Activated CD8-positive, alpha-beta T cell treated with anti-CD3 and anti-CD28 coated beads, Interleukin-2, amount 10 ng/mL, durations not matched to agents 7 days and 5 days (primary cell): Measurements from ENCODE around the gene ASMT. TPM values are rescaled to one million over a fixed set of nuclear protein-coding genes. Genes with fewer than 3 reads are reported as not detected.

Experiments used
- ATAC-seq: fragments of 150-1000 bp; cut with Tn5 transposase; one replicate; pipeline ENCODE4 v1.10.0; 2021; ENCODE audit warnings: moderate library complexity
- CTCF ChIA-PET: fragments of 350-600 bp; sonication (Branson Sonifier 250); formaldehyde crosslinking; loops from one replicate; lab custom pipeline; 2021; ENCODE audit warnings: antibody characterized with exemption; lab: Charles Lee
- POLR2A ChIA-PET: fragments of 350-600 bp; sonication (Branson Sonifier 250); formaldehyde crosslinking; loops from one replicate; lab custom pipeline; 2021; ENCODE audit warnings: antibody characterized with exemption; lab: Charles Lee
- DNase-seq: peaks from one replicate; pipeline ENCODE4 v3.0.0-alpha.2; 2020
- H3K27ac Mint-ChIP-seq: one replicate; pipeline ENCODE4 v1.8.0; 2021; ENCODE audit warnings: mild to moderate bottlenecking, mixed read lengths
- H3K27me3 Mint-ChIP-seq: one replicate; pipeline ENCODE4 v1.8.0; 2021; ENCODE audit warnings: low read depth, mixed read lengths
- H3K36me3 Mint-ChIP-seq: one replicate; pipeline ENCODE4 v1.8.0; 2021; ENCODE audit warnings: low read depth, mixed read lengths
- H3K4me1 Mint-ChIP-seq: one replicate; pipeline ENCODE4 v1.8.0; 2021; ENCODE audit warnings: low read depth, mixed read lengths
- H3K4me3 Mint-ChIP-seq: one replicate; pipeline ENCODE4 v1.8.0; 2021; ENCODE audit warnings: mild to moderate bottlenecking, mixed read lengths
- H3K9me3 Mint-ChIP-seq: one replicate; pipeline ENCODE4 v1.8.0; 2022; ENCODE audit warnings: mixed read lengths; ENCODE audit not compliant: insufficient read depth
- total RNA-seq, 2 experiments: library from RNA; stranded (reverse); gene quantifications; one replicate each; pipeline ENCODE4 v1.2.3, GENCODE V29; 2021

Gene ASMT
- total RNA-seq, 2 experiments from 2014 or later: 0.29 TPM; not detected in 1

DNA sequence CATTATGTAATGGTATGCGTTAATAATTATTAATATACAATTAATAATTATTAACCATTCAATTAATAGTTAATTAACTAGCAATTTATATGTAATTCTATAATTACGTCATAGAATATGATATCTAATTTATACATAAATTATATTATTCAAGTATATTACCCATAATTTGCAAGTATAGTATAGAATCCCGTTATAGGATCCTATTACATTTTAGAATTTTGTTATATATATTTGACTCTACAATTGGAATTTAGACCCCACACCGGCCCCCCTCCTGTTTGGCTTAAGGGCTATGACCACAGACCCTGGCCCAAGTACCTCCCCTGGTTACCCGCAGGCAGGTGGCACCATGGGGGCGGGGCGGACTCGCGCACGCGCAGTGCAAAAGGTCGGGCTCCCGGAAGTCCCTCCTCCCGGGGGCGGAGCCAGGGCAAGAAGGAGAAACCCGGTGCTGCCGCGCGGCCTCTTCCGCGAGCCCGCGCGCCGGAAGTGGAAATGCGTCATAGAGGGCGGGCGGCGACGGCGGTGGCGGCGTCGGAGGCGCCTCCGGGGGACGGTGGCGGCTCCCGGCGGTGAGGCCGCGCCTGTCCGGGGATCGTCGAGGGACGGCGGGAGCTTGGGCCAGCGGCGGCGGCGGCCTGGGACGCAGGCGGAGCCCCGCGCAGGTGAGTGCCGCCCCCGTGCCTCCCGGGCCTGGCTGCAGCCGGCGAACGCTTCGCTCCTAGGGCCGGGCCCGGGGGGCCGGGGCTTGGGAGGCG lies 23.6 kb upstream of the ASMT start, which contains the start of gene AKAP17A:
TSS of gene AKAP17A (plus strand) at position 503 of the 761 bp plus-strand sequence. CDS start 1,859 bp downstream, outside the sequence.
- peak; percentile 97 for DNase-seq
- H3K4me3 Mint-ChIP-seq: peak within 1 kb of the TSS; percentile 91
- POLR2A ChIA-PET: no interaction called here
- H3K27ac Mint-ChIP-seq: peak within 1 kb of the TSS; percentile 95
- CTCF ChIA-PET: no interaction called here
- no peaks in the 10 kb centered on the region for H3K27me3 Mint-ChIP-seq
- ATAC-seq: peak; percentile 86
- H3K4me1 Mint-ChIP-seq: peaks cover 42% of the 10 kb centered on the region
- H3K36me3 Mint-ChIP-seq: peaks cover 33% of the 10 kb centered on the region
- no peaks in the 10 kb centered on the region for H3K9me3 Mint-ChIP-seq

DNA sequence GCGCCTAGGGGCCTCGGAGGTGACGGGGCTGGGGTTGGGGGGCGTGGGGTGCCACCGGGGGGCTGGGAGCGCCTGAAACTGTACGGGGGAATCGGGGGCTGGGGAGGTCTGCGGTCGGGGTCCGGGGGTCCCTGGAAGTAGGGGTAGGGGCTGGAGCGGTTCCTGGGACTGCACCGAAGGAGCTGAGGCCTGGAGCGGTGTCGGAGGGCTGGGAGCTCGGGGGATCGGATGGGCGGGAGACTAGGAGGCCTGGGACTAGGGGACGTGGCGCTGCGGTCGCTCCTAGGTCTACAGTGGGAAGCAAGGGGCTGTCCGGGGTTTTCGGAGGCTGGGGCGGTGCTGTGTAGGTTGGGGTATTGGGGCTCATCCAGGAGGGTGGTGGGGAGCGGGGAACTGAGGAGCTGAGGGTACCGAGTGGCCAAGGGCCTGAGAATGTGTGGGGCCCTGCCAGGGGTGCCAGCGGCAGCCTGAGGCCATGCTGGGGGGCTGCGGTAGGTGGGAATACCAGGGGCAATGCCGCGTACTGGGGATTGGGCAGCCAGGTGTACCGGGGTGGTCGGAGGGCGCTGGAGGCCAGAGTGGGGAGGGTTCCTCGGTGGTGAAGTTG lies 22.9 kb upstream of the ASMT start:
- ChIA-PET POLR2A (no interaction called here), CTCF (no interaction called here)
- H3K27me3 Mint-ChIP-seq: no peaks in the 10 kb centered on the region
- H3K36me3 Mint-ChIP-seq: peaks cover 37% of the 10 kb centered on the region
- peak overlapping the region; percentile 95 for H3K27ac Mint-ChIP-seq
- DNase-seq (no peak), ATAC-seq (peak; percentile 40)
- peaks cover 41% of the 10 kb centered on the region for H3K4me1 Mint-ChIP-seq
- H3K4me3 Mint-ChIP-seq: peak overlapping the region; percentile 91
- no peaks in the 10 kb centered on the region for H3K9me3 Mint-ChIP-seq

- ATAC-seq (peak; percentile 24), DNase-seq (peak; percentile 49)
- Mint-ChIP-seq H3K27ac (peak overlapping the region; percentile 95), H3K27me3 (no peaks in the 10 kb centered on the region), H3K36me3 (peaks cover 43% of the 10 kb centered on the region), H3K4me3 (peak overlapping the region; percentile 91), H3K9me3 (no peaks in the 10 kb centered on the region), H3K4me1 (peaks cover 41% of the 10 kb centered on the region)
- CTCF ChIA-PET: no interaction called here
- POLR2A ChIA-PET: no interaction called here
Measured at GRCh38 chrX:1592470-1593142, 22.3 kb upstream of the ASMT start.

GRCh38 chrX:1593286-1594271 lies 21.3 kb upstream of the ASMT start:
- ATAC-seq: no peak
- Mint-ChIP-seq H3K36me3 (peaks cover 53% of the 10 kb centered on the region), H3K4me3 (peak overlapping the region; percentile 91), H3K27me3 (no peaks in the 10 kb centered on the region), H3K4me1 (peaks cover 42% of the 10 kb centered on the region), H3K9me3 (no peaks in the 10 kb centered on the region), H3K27ac (peak overlapping the region; percentile 95)
- DNase-seq: no peak
- ChIA-PET POLR2A (no interaction called here), CTCF (no interaction called here)

- peaks cover 34% of the 10 kb centered on the region for H3K4me1 Mint-ChIP-seq
- ChIA-PET POLR2A (no interaction called here), CTCF (no interaction called here)
- ATAC-seq (no peak), DNase-seq (no peak)
- no peak overlapping the region for H3K4me3 Mint-ChIP-seq
- H3K9me3 Mint-ChIP-seq: no peaks in the 10 kb centered on the region
- no peaks in the 10 kb centered on the region for H3K27me3 Mint-ChIP-seq
- H3K36me3 Mint-ChIP-seq: peaks cover 70% of the 10 kb centered on the region
- H3K27ac Mint-ChIP-seq: no peak overlapping the region
Measured at GRCh38 chrX:1595711-1596060, 19.2 kb upstream of the ASMT start.

- ATAC-seq: no peak
- no peak overlapping the region for H3K4me3 Mint-ChIP-seq
- no peak for DNase-seq
- no peaks in the 10 kb centered on the region for H3K27me3 Mint-ChIP-seq
- H3K9me3 Mint-ChIP-seq: no peaks in the 10 kb centered on the region
- peaks cover 77% of the 10 kb centered on the region for H3K36me3 Mint-ChIP-seq
- H3K4me1 Mint-ChIP-seq: peaks cover 32% of the 10 kb centered on the region
- H3K27ac Mint-ChIP-seq: no peak overlapping the region
- POLR2A ChIA-PET: no interaction called here
- CTCF ChIA-PET: no interaction called here
Measured at GRCh38 chrX:1596676-1597344, 18.0 kb upstream of the ASMT start.

DNA sequence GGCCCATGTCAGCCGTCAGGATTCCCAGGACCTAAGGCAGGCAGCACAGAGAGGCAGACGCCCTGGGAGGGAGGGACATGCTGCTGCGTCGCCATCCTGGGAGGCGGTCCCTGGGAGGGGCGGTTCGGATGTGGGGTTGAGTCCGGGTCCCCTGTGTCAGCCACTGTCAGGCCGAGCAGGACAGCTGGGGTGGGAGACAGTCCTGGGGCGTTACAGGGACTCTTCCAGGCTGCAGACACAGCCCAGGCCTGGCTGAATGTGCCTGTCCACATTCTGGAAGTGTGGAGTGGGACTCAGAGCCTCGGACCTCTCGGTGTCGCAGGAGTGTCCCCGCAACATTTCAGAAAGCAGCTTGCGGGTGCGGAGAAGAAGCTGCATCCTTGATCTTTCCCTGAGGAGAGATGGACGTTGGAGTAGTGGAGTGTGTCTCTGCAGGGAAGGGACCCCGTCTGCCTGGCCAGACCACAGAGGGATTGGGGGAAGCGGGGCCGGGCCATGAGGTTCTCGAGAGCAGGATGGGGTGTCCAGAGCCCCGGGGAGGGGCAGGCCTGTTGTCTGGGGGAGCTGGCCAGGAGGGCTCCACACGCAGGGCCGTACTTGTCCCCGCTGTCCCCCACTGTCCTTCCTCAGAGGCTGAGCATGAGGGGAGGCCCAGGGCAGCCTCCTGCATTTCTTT lies 17.4 kb upstream of the ASMT start:
- ChIA-PET CTCF (no interaction called here), POLR2A (no interaction called here)
- Mint-ChIP-seq H3K9me3 (no peaks in the 10 kb centered on the region), H3K4me1 (peaks cover 32% of the 10 kb centered on the region), H3K4me3 (no peak overlapping the region), H3K36me3 (peaks cover 83% of the 10 kb centered on the region), H3K27ac (no peak overlapping the region), H3K27me3 (no peaks in the 10 kb centered on the region)
- ATAC-seq (no peak), DNase-seq (no peak)

DNA sequence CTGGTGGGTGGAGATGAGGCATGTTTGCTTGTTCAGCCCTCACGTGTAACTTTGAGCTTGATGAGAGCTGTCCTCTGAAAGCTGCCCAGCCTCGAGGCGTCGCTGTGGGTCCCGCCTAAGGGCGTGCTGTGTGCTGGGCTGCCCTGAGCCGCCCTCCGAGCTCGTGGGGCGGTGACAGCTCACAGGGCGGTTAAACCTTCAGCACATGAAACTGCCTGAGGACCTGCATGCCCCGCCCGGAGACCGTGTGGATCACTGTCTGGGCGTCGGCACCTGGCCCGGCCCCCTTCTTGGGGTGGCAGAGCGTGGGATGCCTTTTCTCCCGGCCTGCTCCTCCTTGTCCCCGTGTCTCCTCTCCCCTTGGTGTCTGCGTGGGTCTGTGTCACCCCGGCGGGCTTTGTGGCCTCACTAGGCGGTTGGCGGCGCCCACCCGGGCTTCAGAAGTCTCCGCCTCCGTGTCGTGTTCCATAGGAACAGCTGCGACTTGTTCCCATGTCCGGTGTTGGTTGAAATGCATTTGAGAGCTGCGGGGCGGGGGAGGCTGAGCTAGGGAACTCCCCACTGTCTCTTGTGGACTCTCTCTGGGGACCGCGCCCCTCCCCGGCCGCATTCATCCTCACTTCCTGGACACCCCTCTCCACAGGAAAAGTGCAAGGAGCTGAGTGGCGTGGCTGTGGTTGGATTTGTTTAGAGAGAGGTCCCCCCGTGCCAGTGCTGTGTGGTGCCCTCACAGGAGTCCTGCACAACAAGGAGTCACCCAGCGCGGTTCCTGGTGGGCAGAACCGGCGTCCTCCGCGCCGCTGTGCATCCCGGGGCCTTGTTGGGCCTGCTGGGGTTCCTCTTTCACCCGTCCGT lies 16.6 kb upstream of the ASMT start:
- POLR2A ChIA-PET: no interaction called here
- Mint-ChIP-seq H3K4me1 (peaks cover 26% of the 10 kb centered on the region), H3K4me3 (no peak overlapping the region), H3K27me3 (no peaks in the 10 kb centered on the region), H3K9me3 (no peaks in the 10 kb centered on the region), H3K27ac (no peak overlapping the region), H3K36me3 (peaks cover 80% of the 10 kb centered on the region)
- CTCF ChIA-PET: no interaction called here
- ATAC-seq: no peak
- no peak for DNase-seq

DNA sequence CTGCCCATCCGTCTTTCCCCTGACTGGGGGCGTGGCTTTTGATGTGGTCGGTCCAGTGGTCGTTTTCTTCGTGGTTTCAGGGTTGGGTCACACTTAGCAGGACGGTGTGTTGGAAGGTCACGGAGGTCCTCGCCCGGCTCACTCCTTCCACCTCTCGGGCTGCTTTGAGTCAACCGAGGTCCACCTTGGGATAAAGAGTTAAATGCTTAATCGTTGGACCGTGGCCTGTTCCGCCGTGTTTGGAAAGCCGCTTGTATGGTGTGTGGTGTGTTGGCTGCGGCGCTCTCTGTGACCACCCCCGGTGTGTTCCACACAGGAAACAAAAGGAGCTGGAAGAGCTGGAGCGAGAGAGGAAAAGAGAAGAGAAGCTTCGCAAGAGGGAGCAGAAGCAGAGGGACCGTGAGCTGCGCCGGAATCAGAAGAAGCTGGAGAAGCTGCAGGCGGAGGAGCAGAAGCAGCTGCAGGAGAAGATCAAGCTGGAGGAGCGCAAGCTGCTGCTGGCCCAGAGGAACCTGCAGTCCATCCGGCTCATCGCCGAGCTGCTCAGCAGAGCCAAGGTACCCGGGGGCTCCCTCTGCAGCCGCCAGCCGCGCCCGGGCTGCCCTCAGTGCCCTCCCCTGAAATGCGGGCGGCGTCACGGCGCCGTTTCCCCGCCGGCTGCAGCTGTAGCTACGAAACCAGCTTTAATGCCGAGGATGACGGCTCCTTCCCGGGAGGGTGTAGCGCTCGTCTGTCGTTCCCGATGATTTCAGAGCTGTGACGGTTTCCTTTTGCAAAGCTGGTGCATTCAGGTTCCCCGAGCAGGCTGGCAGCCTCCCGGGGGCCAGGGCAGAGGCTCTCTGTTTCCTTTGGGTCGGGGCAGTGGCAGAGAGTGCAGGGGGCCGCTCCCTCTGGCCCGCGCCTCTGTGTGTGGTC lies 15.7 kb upstream of the ASMT start:
- H3K9me3 Mint-ChIP-seq: no peaks in the 10 kb centered on the region
- no peaks in the 10 kb centered on the region for H3K27me3 Mint-ChIP-seq
- no peak overlapping the region for H3K4me3 Mint-ChIP-seq
- POLR2A ChIA-PET: no interaction called here
- no peak for DNase-seq
- ATAC-seq: no peak
- peaks cover 18% of the 10 kb centered on the region for H3K4me1 Mint-ChIP-seq
- peaks cover 75% of the 10 kb centered on the region for H3K36me3 Mint-ChIP-seq
- H3K27ac Mint-ChIP-seq: no peak overlapping the region
- CTCF ChIA-PET: no interaction called here
